Transverse colon (tissue), 3 donors: ENCODE results near the gene CRK.

Experiments
- EP300 ChIP-seq: sonication (generic); formaldehyde crosslinking; IDR thresholded peaks from one replicate; pipeline ENCODE4 v1.6.1; 2017; ENCODE audit warnings: antibody characterized with exemption, low read depth
- POLR2A ChIP-seq: fragments of 450-650 bp; IDR thresholded peaks from one replicate; pipeline ENCODE4 v1.6.1; 2016; ENCODE audit warnings: antibody characterized with exemption, mild to moderate bottlenecking, moderate library complexity
- TF ChIP-seq, protein P1 (sequence below), 5 experiments: fragments of 200-600 bp in 3 of 5; fragments of 450-650 bp in 2 of 5; sonication (generic) in 3 of 5; IDR thresholded peaks; 1 replicate in 2 of 5; 2 replicates in 3 of 5; pipeline ENCODE4 v1.5.1; 2016 to 2017; ENCODE audit warnings: antibody characterized with exemption in 5 of 5, inconsistent platforms in 3 of 5, mild to moderate bottlenecking in 2 of 5, moderate library complexity in 1 of 5

DNA sequence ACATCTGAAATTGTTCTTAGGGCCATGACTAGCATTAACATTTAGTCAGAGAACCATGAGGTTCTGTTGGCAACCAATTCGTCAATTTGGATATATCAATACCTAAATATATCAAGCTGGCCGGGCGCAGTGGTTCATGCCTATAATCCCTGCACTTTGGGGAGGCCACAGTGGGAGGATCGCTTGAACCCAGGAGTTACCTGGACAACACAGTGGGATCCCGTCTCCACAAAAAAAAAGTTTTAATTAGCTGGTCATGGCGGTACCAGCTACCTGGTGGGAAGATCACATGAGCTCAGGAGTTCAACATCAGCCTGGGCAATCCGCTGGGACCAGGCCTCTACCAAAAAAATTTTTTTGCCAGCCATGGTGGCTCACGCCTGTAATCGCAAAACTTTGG lies 64.5 kb downstream of the CRK start:
- TF ChIP-seq, protein P1, sequence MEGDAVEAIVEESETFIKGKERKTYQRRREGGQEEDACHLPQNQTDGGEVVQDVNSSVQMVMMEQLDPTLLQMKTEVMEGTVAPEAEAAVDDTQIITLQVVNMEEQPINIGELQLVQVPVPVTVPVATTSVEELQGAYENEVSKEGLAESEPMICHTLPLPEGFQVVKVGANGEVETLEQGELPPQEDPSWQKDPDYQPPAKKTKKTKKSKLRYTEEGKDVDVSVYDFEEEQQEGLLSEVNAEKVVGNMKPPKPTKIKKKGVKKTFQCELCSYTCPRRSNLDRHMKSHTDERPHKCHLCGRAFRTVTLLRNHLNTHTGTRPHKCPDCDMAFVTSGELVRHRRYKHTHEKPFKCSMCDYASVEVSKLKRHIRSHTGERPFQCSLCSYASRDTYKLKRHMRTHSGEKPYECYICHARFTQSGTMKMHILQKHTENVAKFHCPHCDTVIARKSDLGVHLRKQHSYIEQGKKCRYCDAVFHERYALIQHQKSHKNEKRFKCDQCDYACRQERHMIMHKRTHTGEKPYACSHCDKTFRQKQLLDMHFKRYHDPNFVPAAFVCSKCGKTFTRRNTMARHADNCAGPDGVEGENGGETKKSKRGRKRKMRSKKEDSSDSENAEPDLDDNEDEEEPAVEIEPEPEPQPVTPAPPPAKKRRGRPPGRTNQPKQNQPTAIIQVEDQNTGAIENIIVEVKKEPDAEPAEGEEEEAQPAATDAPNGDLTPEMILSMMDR (IDR thresholded peaks at IDR 0.05), result no peak
- TF ChIP-seq POLR2A, result no peak
- TF ChIP-seq EP300, result no peak
